NK-92 (cell line): Measurements from ENCODE around the gene EFCC1.

Source experiments
- DNase-seq: peaks from one replicate; lab custom pipeline; 2025; ENCODE audit not compliant: unreplicated experiment; lab: John Stamatoyannopoulos, UW

The EFCC1 gene

GRCh38 chr3:129014148-129014547, 13.0 kb downstream of the EFCC1 start:
- DNase-seq: no peak

GRCh38 chr3:129014793-129015345, 13.8 kb downstream of the EFCC1 start:
- DNase-seq: no peak

GRCh38 chr3:129015388-129016105, 14.4 kb downstream of the EFCC1 start:
- DNase-seq: no peak

- no peak for DNase-seq
Measured at GRCh38 chr3:129016356-129016719, 15.2 kb downstream of the EFCC1 start.

GRCh38 chr3:129016720-129017483, 15.8 kb downstream of the EFCC1 start:
- DNase-seq: no peak

GRCh38 chr3:129017484-129017899, 16.4 kb downstream of the EFCC1 start:
- DNase-seq: no peak

GRCh38 chr3:129018271-129018670, 17.2 kb downstream of the EFCC1 start:
- DNase-seq: no peak

GRCh38 chr3:129018751-129019150, 17.6 kb downstream of the EFCC1 start:
- DNase-seq: no peak

- DNase-seq: no peak
Measured at GRCh38 chr3:129019266-129019665, 18.2 kb downstream of the EFCC1 start.

- DNase-seq: no peak
Measured at GRCh38 chr3:129020691-129021090, 19.6 kb downstream of the EFCC1 start.

- DNase-seq: no peak
Measured at GRCh38 chr3:129021140-129021551, 20.0 kb downstream of the EFCC1 start.

GRCh38 chr3:129022114-129023007, 21.3 kb downstream of the EFCC1 start:
- DNase-seq: no peak

GRCh38 chr3:129023008-129023358, 21.9 kb downstream of the EFCC1 start:
- DNase-seq: no peak

- DNase-seq: no peak
Measured at GRCh38 chr3:129023909-129024308, 22.8 kb downstream of the EFCC1 start.

- no peak for DNase-seq
Measured at GRCh38 chr3:129025108-129025507, 24.0 kb downstream of the EFCC1 start.

GRCh38 chr3:129025691-129026435, 24.8 kb downstream of the EFCC1 start:
- no peak for DNase-seq

GRCh38 chr3:129026728-129027543, 25.8 kb downstream of the EFCC1 start:
- peak; percentile 57 for DNase-seq

- no peak for DNase-seq
Measured at GRCh38 chr3:129027544-129027880, 26.4 kb downstream of the EFCC1 start.

- DNase-seq: no peak
Measured at GRCh38 chr3:129028866-129029265, 27.8 kb downstream of the EFCC1 start.

- no peak for DNase-seq
Measured at GRCh38 chr3:129030611-129031010, 29.5 kb downstream of the EFCC1 start.
